ENCODE data around the gene CREG2.

- TF ChIP-seq CTCF (IDR thresholded peaks at IDR 0.05 in 4 of 5, conservative IDR thresholded peaks at IDR 0.05 in 1 of 5) = no peak
- no peak for TF ChIP-seq POLR2A (IDR thresholded peaks at IDR 0.05)
These were observed 56.1 kb downstream of the CREG2 start for GRCh38 chr2:101331202-101331601.

Measured in gastrocnemius medialis (tissue), 4 donors.